Cardiac fibroblast (primary cell): ENCODE data around the gene CAAP1.
A peak's percentile ranks its signal among the peaks of the same experiment; 100 is the strongest.
"Not testable (repeated sequence)": the region's sequence is repeated elsewhere in the genome, so short reads cannot be mapped to it uniquely, and the experiment has no call there.

Source experiments
- DNase-seq, 2 donors: peaks; one replicate each; pipeline versions ENCODE4 v3.0.0 to v3.0.0-alpha.2; 2010; ENCODE audit warnings: low read depth in 2 of 2
- H3K4me3 ChIP-seq, 2 donors: replicated peaks in 1 of 2; 1 replicate in 1 of 2; 2 replicates in 1 of 2; pipeline ENCODE4 v1.5.1; 2011; ENCODE audit warnings: low read depth in 2 of 2, low read length in 2 of 2, mild to moderate bottlenecking in 2 of 2, moderate library complexity in 1 of 2
- CTCF ChIP-seq: IDR thresholded peaks from one replicate; pipeline ENCODE4 v1.5.1; 2011; ENCODE audit warnings: low read depth, mild to moderate bottlenecking, low read length, inconsistent platforms

CAAP1 gene

DNA sequence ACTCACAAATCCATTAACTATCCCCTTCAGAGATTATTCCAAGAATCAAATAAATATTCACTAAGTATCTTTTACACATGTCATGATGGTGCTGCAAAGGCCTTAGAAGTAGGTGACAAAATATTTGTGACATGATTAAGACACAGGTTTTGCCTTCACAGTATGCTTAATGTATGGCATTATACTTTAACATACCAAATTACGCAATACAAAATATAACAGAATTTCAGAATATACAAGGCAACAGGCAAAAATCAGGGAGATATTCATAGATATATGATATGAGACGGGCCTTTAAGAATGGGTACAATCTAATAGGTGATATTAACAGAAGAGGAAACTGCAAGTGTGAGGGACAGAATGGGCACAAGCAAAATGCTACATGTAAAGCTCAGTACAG is 41.6 kb downstream of the CAAP1 start:
- TF ChIP-seq CTCF = no peak
- DNase-seq = no peak
- H3K4me3 ChIP-seq = no peak overlapping the region

DNA sequence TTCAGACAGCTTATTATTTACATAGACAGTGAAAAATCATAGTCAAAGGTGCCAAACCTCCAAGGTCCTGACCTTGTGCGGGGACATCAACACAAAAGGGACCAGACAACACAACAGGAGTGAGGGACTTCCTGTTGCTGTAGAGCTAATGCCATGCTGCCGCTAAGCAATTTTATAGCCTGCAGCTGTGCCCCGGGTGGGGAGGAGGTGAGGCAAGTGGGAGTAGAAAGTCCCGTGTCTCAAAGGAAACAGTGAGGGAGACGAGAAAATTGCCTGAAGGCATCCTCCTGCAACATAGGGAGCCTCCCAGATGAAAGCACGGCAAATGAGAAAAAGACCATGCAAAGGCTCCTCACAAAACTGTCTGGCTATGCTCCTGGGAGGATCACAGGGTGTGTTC is 58.8 kb downstream of the CAAP1 start:
- DNase-seq = no peak
- H3K4me3 ChIP-seq = no peak overlapping the region
- no peak for TF ChIP-seq CTCF

- not testable (repeated sequence) for DNase-seq
These were observed 64.1 kb downstream of the CAAP1 start for GRCh38 chr9:26828391-26828955.

DNA sequence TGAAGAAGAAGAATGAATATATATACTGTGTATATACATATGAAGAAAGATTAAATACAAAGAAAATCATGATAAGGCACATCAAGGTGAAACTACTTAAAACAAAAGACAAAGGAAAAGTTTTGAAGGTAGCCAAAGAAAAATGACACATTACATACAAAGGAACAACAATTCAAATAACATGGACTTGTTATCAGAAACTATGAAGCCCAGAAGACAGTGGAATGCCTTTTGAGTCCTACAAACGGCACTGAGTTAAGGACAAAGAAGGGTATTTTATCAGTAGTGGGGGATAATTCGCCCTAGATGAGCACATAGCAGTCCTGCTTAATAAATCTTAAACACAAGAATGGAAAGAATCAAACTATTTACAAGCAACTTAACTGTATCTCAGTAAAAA is 77.8 kb downstream of the CAAP1 start:
- TF ChIP-seq CTCF = no peak
- H3K4me3 ChIP-seq = no peak overlapping the region
- DNase-seq = no peak

More at GRCh38 chr9:26828391-26828955, 64.1 kb downstream of the CAAP1 start:
- H3K4me3 ChIP-seq = not testable (repeated sequence)

- no peak for TF ChIP-seq CTCF
- DNase-seq = no peak
- no peak overlapping the region for H3K4me3 ChIP-seq
These were observed 79.4 kb downstream of the CAAP1 start for GRCh38 chr9:26813247-26813646.

- H3K4me3 ChIP-seq = no peak overlapping the region
- no peak for TF ChIP-seq CTCF
These were observed 80.4 kb downstream of the CAAP1 start for GRCh38 chr9:26812217-26812616.

GRCh38 chr9:26811106-26811505 is 81.5 kb downstream of the CAAP1 start:
- H3K4me3 ChIP-seq = no peak overlapping the region
- peak in 1 of 2 donors; percentile 14 for DNase-seq
- no peak for TF ChIP-seq CTCF

More at GRCh38 chr9:26812217-26812616, 80.4 kb downstream of the CAAP1 start:
- DNase-seq = no peak
